ENCODE data around the gene CMPK1.

DNA sequence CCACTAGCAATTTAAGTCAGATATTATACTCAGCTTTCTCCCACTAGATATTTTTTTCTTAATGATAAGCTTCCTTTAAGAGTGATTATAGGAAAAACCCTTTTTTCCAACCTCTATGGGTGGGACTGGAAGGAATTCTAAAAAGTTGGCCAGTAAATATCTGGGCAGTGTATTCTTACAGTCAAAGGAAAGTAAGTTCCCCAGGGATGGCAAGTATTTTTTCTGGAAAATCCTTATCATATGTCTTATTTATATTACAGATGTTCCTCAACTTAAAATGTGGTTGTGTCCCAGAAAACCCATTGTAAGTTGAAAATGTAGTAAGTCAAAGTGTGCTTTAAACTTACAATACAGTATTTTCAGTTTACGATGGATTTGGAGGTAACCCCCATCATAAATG, 29.2 kb downstream of the CMPK1 start:
- TF ChIP-seq CTCF (optimal IDR thresholded peaks at IDR 0.05 in 1 of 3, IDR thresholded peaks at IDR 0.05 in 1 of 3, conservative IDR thresholded peaks at IDR 0.05 in 1 of 3; ENCODE audit: extremely low read depth in 1 of 3, insufficient read depth in 2 of 3, low read length in 3 of 3) (no peak), EZH2 (IDR thresholded peaks at IDR 0.05; ENCODE audit: low read length) (no peak)
